Ascending aorta (tissue), 2 donors: ENCODE data around the gene SYTL2. TPM values are rescaled to one million over a fixed set of nuclear protein-coding genes. Genes with fewer than 3 reads are reported as not detected.

Experiments used
- DNase-seq, 2 donors: peaks; one replicate each; pipeline ENCODE4 v3.0.0-alpha.2; 2019; ENCODE audit warnings: low spot score in 2 of 2
- H3K27ac ChIP-seq, 2 donors: fragments of 200-600 bp; sonication (generic); one replicate each; pipeline ENCODE4 v1.5.1; 2016 to 2017; ENCODE audit warnings: mild to moderate bottlenecking in 1 of 2
- H3K27me3 ChIP-seq: fragments of 200-600 bp; sonication (generic); one replicate; pipeline ENCODE4 v1.5.1; 2017
- H3K36me3 ChIP-seq, 2 donors: fragments of 200-600 bp; sonication (generic); one replicate each; pipeline ENCODE4 v1.5.1; 2016
- H3K4me1 ChIP-seq, 2 donors: fragments of 200-600 bp; sonication (generic); one replicate each; pipeline ENCODE4 v1.5.1; 2016 to 2017; ENCODE audit warnings: mild to moderate bottlenecking in 1 of 2
- H3K4me3 ChIP-seq, 2 donors: fragments of 200-600 bp; sonication (generic); one replicate each; pipeline ENCODE4 v1.5.1; 2016 to 2017; ENCODE audit warnings: mild to moderate bottlenecking in 1 of 2
- H3K9me3 ChIP-seq, 2 donors: fragments of 200-600 bp; sonication (generic); one replicate each; pipeline ENCODE4 v1.5.1; 2016
- intact Hi-C: fragments of 100-400 bp; cut with DNase I; formaldehyde crosslinking; loops from one replicate; pipeline ENCODE4 v1.15.1; 2023
- total RNA-seq: library from RNA; depleted of rRNA; stranded (reverse); fragments of >200 nt; gene quantifications from one replicate; pipeline ENCODE4 v1.1.0, GENCODE V29; 2016
- TF ChIP-seq, protein P1 (sequence below), 3 experiments: fragments of 200-600 bp in 2 of 3; fragments of 450-650 bp in 1 of 3; sonication (generic) in 2 of 3; IDR thresholded peaks; one replicate each; pipeline ENCODE4 v1.5.1; 2016 to 2019; ENCODE audit warnings: antibody characterized with exemption in 3 of 3, mild to moderate bottlenecking in 1 of 3, moderate library complexity in 1 of 3

The SYTL2 gene
- total RNA-seq, 1 donor from 2014 or later: 151 TPM

DNA sequence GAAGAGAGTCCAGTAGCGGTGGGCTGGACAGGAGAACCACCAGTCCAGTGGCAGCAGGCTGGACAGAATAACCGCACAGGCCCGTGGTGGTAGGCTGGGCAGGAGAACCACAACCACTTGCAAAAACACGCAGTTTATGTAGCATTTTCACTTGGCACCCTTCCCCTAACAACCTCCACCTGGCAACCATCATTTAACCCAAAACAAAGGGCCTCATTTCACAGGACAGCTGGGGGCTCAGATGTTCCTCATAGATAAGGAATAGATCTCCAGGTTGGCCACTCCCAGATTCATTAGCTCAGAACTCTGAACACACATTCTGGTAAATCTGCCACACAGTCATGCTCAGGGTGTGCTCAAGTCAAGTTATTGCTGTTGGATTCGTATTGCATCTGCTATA, 41.2 kb downstream of the SYTL2 start:
- TF ChIP-seq, protein P1, sequence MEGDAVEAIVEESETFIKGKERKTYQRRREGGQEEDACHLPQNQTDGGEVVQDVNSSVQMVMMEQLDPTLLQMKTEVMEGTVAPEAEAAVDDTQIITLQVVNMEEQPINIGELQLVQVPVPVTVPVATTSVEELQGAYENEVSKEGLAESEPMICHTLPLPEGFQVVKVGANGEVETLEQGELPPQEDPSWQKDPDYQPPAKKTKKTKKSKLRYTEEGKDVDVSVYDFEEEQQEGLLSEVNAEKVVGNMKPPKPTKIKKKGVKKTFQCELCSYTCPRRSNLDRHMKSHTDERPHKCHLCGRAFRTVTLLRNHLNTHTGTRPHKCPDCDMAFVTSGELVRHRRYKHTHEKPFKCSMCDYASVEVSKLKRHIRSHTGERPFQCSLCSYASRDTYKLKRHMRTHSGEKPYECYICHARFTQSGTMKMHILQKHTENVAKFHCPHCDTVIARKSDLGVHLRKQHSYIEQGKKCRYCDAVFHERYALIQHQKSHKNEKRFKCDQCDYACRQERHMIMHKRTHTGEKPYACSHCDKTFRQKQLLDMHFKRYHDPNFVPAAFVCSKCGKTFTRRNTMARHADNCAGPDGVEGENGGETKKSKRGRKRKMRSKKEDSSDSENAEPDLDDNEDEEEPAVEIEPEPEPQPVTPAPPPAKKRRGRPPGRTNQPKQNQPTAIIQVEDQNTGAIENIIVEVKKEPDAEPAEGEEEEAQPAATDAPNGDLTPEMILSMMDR (IDR thresholded peaks at IDR 0.05): no peak
- H3K9me3 ChIP-seq: no peaks in the 10 kb centered on the region
- intact Hi-C loops: no loop called here
- H3K36me3 ChIP-seq: no peaks in the 10 kb centered on the region
- DNase-seq: no peak
- no peak overlapping the region for H3K4me3 ChIP-seq
- H3K27ac ChIP-seq: no peak overlapping the region
- H3K4me1 ChIP-seq: peaks cover 0 to 9% of the 10 kb centered on the region in 2 donors
- no peaks in the 10 kb centered on the region for H3K27me3 ChIP-seq

DNA sequence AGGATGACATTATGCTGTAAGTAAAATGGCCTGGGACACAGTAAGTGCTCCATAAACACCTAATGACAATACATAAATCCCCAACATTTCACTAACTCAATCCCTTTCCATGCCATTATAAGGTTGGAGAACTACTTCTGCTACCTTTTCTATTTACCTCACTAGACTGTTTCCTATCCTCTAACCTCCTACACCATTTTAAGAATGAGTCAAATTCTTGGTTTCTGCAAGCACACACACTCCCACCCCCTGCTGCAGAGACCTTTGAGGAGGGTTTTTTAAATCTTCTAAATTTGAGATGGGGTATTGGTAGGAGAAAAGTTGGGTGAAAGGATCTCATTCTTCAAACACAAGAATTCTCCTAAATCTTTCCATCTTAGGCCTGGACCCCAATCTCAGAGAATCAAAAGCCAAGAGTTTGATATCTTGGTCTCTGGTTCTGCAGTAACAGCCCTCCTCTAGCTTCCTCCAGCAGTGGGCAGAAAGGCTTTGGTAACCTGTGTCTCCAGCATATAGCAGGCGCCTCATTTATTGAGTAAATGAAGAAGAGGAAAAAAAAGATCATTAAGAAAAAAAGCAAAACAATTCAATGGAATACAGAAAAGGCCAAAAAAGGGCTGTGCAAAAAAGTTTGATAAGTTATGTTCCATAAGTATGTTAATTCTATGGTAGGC, 42.3 kb downstream of the SYTL2 start:
- intact Hi-C loops: no loop called here
- DNase-seq: no peak
- Histone ChIP-seq H3K4me1 (peaks cover 0 to 5% of the 10 kb centered on the region in 2 donors), H3K9me3 (no peaks in the 10 kb centered on the region), H3K27me3 (no peaks in the 10 kb centered on the region), H3K4me3 (no peak overlapping the region), H3K27ac (no peak overlapping the region), H3K36me3 (no peaks in the 10 kb centered on the region)
- TF ChIP-seq, protein P1 (IDR thresholded peaks at IDR 0.05): no peak

DNA sequence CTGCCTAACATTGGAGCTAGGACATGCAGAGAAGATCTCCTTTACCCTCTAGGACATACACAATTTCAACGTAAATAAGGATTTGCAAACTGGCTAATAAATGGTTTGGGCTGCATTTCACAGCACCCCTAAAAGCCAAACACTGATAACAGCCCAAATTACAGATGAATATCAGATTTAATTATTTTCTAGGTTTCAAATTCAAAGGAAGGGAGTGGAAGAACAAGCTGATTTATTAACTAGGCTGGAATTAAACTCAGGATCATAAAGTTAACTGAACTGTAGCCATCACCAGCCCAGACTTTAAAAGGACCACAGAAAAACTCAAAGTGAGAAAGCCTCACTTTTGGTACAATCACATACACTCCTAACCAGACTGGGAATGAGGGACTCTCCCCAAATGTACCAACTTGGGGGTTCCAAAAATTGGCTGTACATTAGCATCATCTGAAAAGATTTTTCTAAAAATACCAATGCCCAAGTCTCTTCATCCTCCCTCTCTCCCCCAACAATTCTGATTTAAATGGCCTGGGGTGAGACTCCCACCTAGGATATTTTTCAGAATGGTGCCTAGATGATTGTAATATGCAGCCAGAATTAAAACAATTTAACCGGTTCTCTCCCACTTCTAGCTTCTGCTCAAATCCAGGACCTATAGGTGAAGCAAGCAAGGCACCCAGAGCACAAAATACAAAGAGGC, 43.5 kb downstream of the SYTL2 start:
- no peaks in the 10 kb centered on the region for H3K9me3 ChIP-seq
- H3K27ac ChIP-seq: no peak overlapping the region
- TF ChIP-seq, protein P1 (IDR thresholded peaks at IDR 0.05): no peak
- H3K36me3 ChIP-seq: no peaks in the 10 kb centered on the region
- intact Hi-C loops: no loop called here
- DNase-seq: no peak
- H3K4me3 ChIP-seq: no peak overlapping the region
- H3K27me3 ChIP-seq: no peaks in the 10 kb centered on the region
- H3K4me1 ChIP-seq: no peaks in the 10 kb centered on the region

DNA sequence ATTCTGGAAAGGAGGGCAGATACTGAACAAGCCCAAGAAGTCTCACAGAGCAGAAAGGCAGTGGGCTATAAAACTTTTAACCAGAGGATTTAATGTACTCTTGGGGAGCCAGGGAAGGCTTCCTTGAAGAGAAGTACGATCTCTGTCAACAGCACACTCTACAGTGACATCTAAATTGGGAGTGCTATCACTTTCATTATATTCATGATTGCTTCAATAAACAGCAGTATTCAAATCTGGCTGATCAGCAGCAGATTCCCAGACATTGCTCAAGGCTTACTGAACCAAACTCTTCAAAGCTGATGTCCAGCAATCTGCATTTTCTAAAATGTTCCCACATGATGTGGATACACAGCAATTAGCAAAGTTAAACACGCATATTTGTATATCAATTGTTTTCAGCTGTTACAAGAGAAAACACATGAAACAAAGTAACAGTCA, 44.2 kb downstream of the SYTL2 start:
- TF ChIP-seq, protein P1 (IDR thresholded peaks at IDR 0.05): no peak
- H3K36me3 ChIP-seq: no peaks in the 10 kb centered on the region
- H3K4me1 ChIP-seq: no peaks in the 10 kb centered on the region
- H3K4me3 ChIP-seq: no peak overlapping the region
- H3K27ac ChIP-seq: no peak overlapping the region
- no peaks in the 10 kb centered on the region for H3K9me3 ChIP-seq
- intact Hi-C loops: no loop called here
- no peak for DNase-seq
- H3K27me3 ChIP-seq: no peaks in the 10 kb centered on the region

DNA sequence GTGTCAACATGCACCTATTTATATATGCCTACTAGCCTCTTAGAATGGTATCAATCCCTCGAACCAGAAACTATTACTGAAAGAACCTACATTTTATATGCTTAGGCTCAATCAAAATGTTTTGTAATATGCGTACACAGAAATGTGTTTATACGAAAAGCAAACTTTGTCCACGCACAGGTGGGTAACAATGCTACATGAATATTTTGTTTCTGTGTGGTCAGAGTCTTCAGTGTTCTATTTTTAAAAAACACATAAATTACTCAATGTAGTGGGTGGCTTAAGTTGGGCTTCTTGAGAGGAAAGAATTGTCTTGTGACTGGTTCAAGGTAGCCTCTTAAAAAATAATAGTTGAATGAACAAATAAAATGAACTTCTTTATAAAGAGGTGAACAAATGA, 46.1 kb downstream of the SYTL2 start:
- Histone ChIP-seq H3K4me1 (no peaks in the 10 kb centered on the region), H3K27ac (no peak overlapping the region), H3K27me3 (no peaks in the 10 kb centered on the region), H3K9me3 (no peaks in the 10 kb centered on the region), H3K36me3 (no peaks in the 10 kb centered on the region), H3K4me3 (no peak overlapping the region)
- TF ChIP-seq, protein P1 (IDR thresholded peaks at IDR 0.05): no peak
- intact Hi-C loops: no loop called here
- no peak for DNase-seq
